Measurements from ENCODE around the gene GNB2.
"Not testable (repeated sequence)": the region's sequence is repeated elsewhere in the genome, so short reads cannot be mapped to it uniquely, and the experiment has no call there.

Gene GNB2

DNA sequence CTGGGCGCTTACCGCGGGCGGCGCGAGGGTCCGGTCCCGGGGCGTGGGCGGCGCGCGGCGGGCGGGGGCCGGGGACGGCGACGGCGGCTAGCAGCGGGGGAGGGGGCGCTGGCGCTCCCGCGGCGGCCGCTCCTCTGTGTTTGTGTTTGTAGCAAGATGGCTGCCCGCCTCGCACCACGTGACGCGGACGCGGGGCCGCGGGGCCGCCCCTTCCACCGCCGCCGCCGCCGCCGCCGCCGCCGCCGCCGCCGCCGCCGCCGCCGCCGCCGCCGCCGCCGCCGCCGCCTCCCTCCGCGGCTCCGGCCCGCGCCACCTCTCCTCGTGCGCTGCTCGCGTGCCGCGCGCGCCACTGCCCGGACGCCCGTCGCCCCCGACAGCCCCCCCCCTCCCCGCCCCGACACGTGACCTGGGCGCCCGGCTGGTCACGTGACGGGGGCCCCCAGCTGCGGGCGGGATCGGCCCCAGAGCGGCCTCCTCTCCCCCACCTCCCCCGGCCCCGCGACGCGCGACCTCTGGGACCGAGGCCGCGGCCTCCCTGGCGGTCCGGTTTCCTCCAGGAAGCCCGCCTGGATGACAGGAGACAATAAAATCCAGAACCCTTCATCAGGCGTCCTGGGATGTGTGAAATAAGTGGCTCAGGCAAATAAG lies 20.7 kb downstream of the GNB2 start, which contains the start of gene GIGYF1:
Gene GIGYF1 (minus strand): TSS at position 153 of the 648 bp plus-strand sequence. CDS start 6,012 bp downstream, outside the sequence.
- Histone ChIP-seq H3K27me3 (no peaks in the 10 kb centered on the region), H3K4me3 (peak within 1 kb of the TSS; percentile 91 to 99 (median 98)), H4K20me1 (peaks cover 39 to 46% (median 44%) of the 10 kb centered on the region in 11 experiments), H3K36me3 (peaks cover 0 to 13% (median 0%) of the 10 kb centered on the region in 11 experiments; a peak in 8 of 22 replicates), H3K4me2 (peak within 1 kb of the TSS; percentile 95 to 99 (median 98)), H3K9ac (peak within 1 kb of the TSS; percentile 96 to 99 (median 97)), H3K9me3 (replicated peaks in 1 of 11) (no peaks in the 10 kb centered on the region), H3K4me1 (peaks cover 38 to 54% (median 46%) of the 10 kb centered on the region in 10 experiments), H3K27ac (peak within 1 kb of the TSS; percentile 88 to 96 (median 95))
- TF ChIP-seq Cebpa-rat (IDR thresholded peaks at IDR 0.05) = no peak

- Histone ChIP-seq H3K27me3 (no peaks in the 10 kb centered on the region), H3K4me1 (peaks cover 24 to 46% (median 34%) of the 10 kb centered on the region in 10 experiments), H3K4me2 (no peak overlapping the region), H3K9ac (no peak overlapping the region), H3K27ac (no peak overlapping the region), H4K20me1 (peaks cover 20 to 27% (median 25%) of the 10 kb centered on the region in 11 experiments), H3K4me3 (no peak overlapping the region), H3K9me3 (replicated peaks in 1 of 11) (no peaks in the 10 kb centered on the region), H3K36me3 (peaks cover 0 to 2% (median 0%) of the 10 kb centered on the region in 11 experiments; a peak in 6 of 22 replicates)
- TF ChIP-seq Cebpa-rat (IDR thresholded peaks at IDR 0.05) = no peak
These were observed 22.6 kb downstream of the GNB2 start for GRCh38 chr7:100696123-100696521.

- Histone ChIP-seq H3K4me1 (peaks cover 9 to 30% (median 17%) of the 10 kb centered on the region in 10 experiments; a peak in 19 of 20 replicates), H3K27ac (no peak overlapping the region), H3K27me3 (no peaks in the 10 kb centered on the region), H3K36me3 (no peaks in the 10 kb centered on the region), H3K9me3 (replicated peaks in 1 of 11) (no peaks in the 10 kb centered on the region), H3K9ac (no peak overlapping the region), H4K20me1 (no peaks in the 10 kb centered on the region), H3K4me3 (no peak overlapping the region), H3K4me2 (peak overlapping the region in 4 of 11 experiments; percentile 4 to 46 (median 42); a peak in 2 of 22 replicates)
- TF ChIP-seq Cebpa-rat (IDR thresholded peaks at IDR 0.05) = no peak
These were observed 25.5 kb downstream of the GNB2 start for GRCh38 chr7:100699018-100699417.

- not testable (repeated sequence) for H3K27me3 ChIP-seq, H3K4me3 ChIP-seq
- peaks cover 0 to 25% (median 15%) of the 10 kb centered on the region in 10 experiments; a peak in 18 of 20 replicates for H3K4me1 ChIP-seq
These were observed 27.5 kb downstream of the GNB2 start for GRCh38 chr7:100701089-100701488.

GRCh38 chr7:100705320-100705752 lies 31.8 kb downstream of the GNB2 start:
- Histone ChIP-seq H3K9me3 (replicated peaks in 1 of 11) (no peaks in the 10 kb centered on the region), H4K20me1 (peaks cover 0 to 19% (median 14%) of the 10 kb centered on the region in 11 experiments; a peak in 13 of 22 replicates), H3K36me3 (peaks cover 0 to 27% (median 23%) of the 10 kb centered on the region in 11 experiments; a peak in 13 of 22 replicates), H3K9ac (peak overlapping the region; percentile 92 to 99 (median 97)), H3K27ac (peak overlapping the region; percentile 81 to 95 (median 93)), H3K4me1 (peaks cover 31 to 46% (median 39%) of the 10 kb centered on the region in 10 experiments), H3K4me3 (peak overlapping the region; percentile 76 to 94 (median 91)), H3K27me3 (no peaks in the 10 kb centered on the region), H3K4me2 (peak overlapping the region; percentile 87 to 99 (median 95))
- TF ChIP-seq Cebpa-rat (IDR thresholded peaks at IDR 0.05) = no peak

More at GRCh38 chr7:100701089-100701488, 27.5 kb downstream of the GNB2 start:
- not testable (repeated sequence) for H3K9me3 ChIP-seq (replicated peaks in 1 of 11); H4K20me1 ChIP-seq; H3K36me3 ChIP-seq; H3K27ac ChIP-seq
- Histone ChIP-seq H3K9ac (peak overlapping the region in 2 of 11 experiments; percentile 39 to 44; a peak in 3 of 22 replicates), H3K4me2 (peak overlapping the region in 10 of 11 experiments; percentile 14 to 66 (median 46); a peak in 16 of 22 replicates)

DNA sequence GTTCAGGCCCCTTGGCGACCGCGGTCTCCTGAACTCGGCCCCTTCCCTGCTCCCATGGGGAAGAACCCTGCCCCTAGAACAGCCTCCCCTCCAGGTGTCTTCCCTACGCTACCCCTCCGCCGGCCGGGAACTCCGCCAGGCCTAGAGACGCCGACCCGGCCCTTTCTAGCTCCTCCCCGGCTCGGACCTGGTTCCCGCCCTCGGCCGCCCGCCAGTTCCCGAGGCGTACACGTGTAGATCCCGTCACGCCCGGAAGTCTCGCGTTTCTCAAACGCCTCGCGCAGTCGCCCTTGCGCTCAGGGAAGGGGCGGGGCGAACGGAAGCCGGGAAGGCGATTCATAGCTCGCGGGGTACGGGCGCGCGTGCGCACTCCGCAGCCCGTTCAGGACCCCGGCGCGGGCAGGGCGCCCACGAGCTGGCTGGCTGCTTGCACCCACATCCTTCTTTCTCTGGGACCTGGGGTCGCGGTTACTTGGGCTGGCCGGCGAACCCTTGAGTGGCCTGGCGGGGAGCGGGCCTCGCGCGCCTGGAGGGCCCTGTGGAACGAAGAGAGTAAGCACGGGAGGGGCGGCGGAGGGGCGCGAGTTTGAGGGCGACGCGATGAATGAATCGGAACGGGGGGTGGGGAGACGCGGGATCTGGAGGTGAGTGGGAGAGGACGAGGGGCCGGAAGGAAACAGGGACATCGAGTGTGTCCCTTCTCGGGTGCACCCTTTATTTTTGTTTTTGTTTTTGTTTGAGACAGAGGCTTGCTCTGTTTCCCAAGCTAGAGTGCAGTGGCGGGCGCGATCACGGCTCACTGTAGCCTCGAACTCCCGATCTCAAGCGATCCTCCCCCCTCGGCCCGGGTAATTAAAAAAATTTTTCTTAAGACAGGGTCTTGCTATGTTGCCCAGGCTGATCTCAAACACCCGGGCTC lies 32.5 kb downstream of the GNB2 start, which contains the start of gene POP7:
Gene POP7 (plus strand): TSS at position 369 of the 919 bp plus-strand sequence. CDS start 710 bp downstream, outside the sequence.
- no peaks in the 10 kb centered on the region for H3K9me3 ChIP-seq (replicated peaks in 1 of 11)
- peak within 1 kb of the TSS; percentile 76 to 94 (median 91) for H3K4me3 ChIP-seq
- peak within 1 kb of the TSS; percentile 81 to 95 (median 93) for H3K27ac ChIP-seq
- peak within 1 kb of the TSS; percentile 92 to 99 (median 97) for H3K9ac ChIP-seq
- peaks cover 0 to 19% (median 14%) of the 10 kb centered on the region in 11 experiments; a peak in 13 of 22 replicates for H4K20me1 ChIP-seq
- peaks cover 0 to 29% (median 23%) of the 10 kb centered on the region in 11 experiments; a peak in 13 of 22 replicates for H3K36me3 ChIP-seq
- H3K27me3 ChIP-seq = no peaks in the 10 kb centered on the region
- TF ChIP-seq Cebpa-rat (IDR thresholded peaks at IDR 0.05) = no peak
- H3K4me2 ChIP-seq = peak within 1 kb of the TSS; percentile 94 to 100 (median 98)
- H3K4me1 ChIP-seq = peaks cover 31 to 42% (median 35%) of the 10 kb centered on the region in 10 experiments

GRCh38 chr7:100706672-100707311 lies 33.3 kb downstream of the GNB2 start:
- H3K4me1 ChIP-seq = peaks cover 27 to 38% (median 31%) of the 10 kb centered on the region in 10 experiments
- peak overlapping the region; percentile 92 to 99 (median 97) for H3K9ac ChIP-seq
- H4K20me1 ChIP-seq = peaks cover 0 to 19% (median 14%) of the 10 kb centered on the region in 11 experiments; a peak in 13 of 22 replicates
- peak overlapping the region; percentile 81 to 95 (median 93) for H3K27ac ChIP-seq
- no peaks in the 10 kb centered on the region for H3K9me3 ChIP-seq (replicated peaks in 1 of 11)
- peak overlapping the region; percentile 94 to 100 (median 98) for H3K4me2 ChIP-seq
- TF ChIP-seq Cebpa-rat (IDR thresholded peaks at IDR 0.05) = no peak
- no peaks in the 10 kb centered on the region for H3K27me3 ChIP-seq
- peak overlapping the region; percentile 76 to 94 (median 91) for H3K4me3 ChIP-seq
- H3K36me3 ChIP-seq = peaks cover 0 to 30% (median 23%) of the 10 kb centered on the region in 11 experiments; a peak in 13 of 22 replicates

DNA sequence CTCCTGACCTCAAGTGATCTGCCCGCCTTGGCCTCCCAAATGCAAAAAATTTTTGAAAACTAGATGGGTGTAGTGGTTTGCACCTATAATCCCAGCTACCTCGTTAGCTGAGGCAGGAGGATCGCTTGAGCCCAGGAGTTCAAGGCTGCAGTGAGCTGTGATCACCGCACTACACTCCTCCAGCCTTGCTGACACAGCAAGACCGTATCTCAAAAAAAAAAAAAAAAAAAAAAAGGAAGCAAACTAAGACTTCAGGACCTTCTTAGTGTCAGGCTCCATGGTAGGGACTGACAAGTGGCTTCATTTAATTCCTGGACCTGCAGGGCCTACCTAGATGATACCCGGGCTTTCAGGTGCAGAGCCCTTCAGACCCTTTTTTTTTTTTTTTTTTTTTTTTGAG lies 34.9 kb downstream of the GNB2 start:
- Histone ChIP-seq H3K4me3 (no peak overlapping the region), H3K4me1 (peaks cover 27 to 38% (median 31%) of the 10 kb centered on the region in 10 experiments), H3K9ac (peak overlapping the region in 9 of 11 experiments; percentile 8 to 99 (median 36); a peak in 8 of 22 replicates), H4K20me1 (peaks cover 0 to 19% (median 14%) of the 10 kb centered on the region in 11 experiments; a peak in 13 of 22 replicates), H3K9me3 (replicated peaks in 1 of 11) (no peaks in the 10 kb centered on the region), H3K27ac (no peak overlapping the region), H3K27me3 (no peaks in the 10 kb centered on the region), H3K4me2 (peak overlapping the region; percentile 94 to 100 (median 98); a peak in 15 of 22 replicates), H3K36me3 (peaks cover 0 to 30% (median 23%) of the 10 kb centered on the region in 11 experiments; a peak in 13 of 22 replicates)
- no peak for TF ChIP-seq Cebpa-rat (IDR thresholded peaks at IDR 0.05)
